Measurements from ENCODE around the gene PDPK1.

The PDPK1 gene

GRCh38 chr16:2492292-2492691 is 45.5 kb upstream of the PDPK1 start:
- no peaks in the 10 kb centered on the region for H3K9me2 ChIP-seq (replicated peaks; ENCODE audit: low read depth, low read length)
- TF ChIP-seq CTCF (conservative IDR thresholded peaks at IDR 0.05; ENCODE audit: low read length) (no peak), EZH2phosphoT487 (IDR thresholded peaks at IDR 0.05; ENCODE audit: borderline replicate concordance) (no peak)
- H3K4me2 ChIP-seq (ENCODE audit: low read depth, low read length, poor library complexity, severe bottlenecking): no peak overlapping the region
- no peaks in the 10 kb centered on the region; the same call in 1 of the 2 replicates for H3K36me3 ChIP-seq (ENCODE audit: insufficient read depth, low read length)
- H3K9ac ChIP-seq (ENCODE audit: low read depth, low read length, poor library complexity, severe bottlenecking): no peak overlapping the region
- no peaks in the 10 kb centered on the region for H3K9me3 ChIP-seq (ENCODE audit: insufficient read depth, low read depth, low read length)
- H3K4me3 ChIP-seq (ENCODE audit: low read length, poor library complexity, severe bottlenecking): no peak overlapping the region
- no peaks in the 10 kb centered on the region for H3F3A ChIP-seq (ENCODE audit: low read depth)
- no peaks in the 10 kb centered on the region for H3K27me3 ChIP-seq (ENCODE audit: insufficient read depth, low read length, poor library complexity, severe bottlenecking)
- peaks cover 3% of the 10 kb centered on the region for H4K20me1 ChIP-seq (ENCODE audit: insufficient read depth, low read length, poor library complexity, severe bottlenecking)
- peaks cover 5% of the 10 kb centered on the region; the same call in 1 of the 2 replicates for H3K79me2 ChIP-seq (ENCODE audit: insufficient read depth, low read length)
- H3K4me1 ChIP-seq (ENCODE audit: insufficient read depth, low read length, poor library complexity, severe bottlenecking): no peaks in the 10 kb centered on the region
- H2AFZ ChIP-seq (ENCODE audit: low read length): no peak overlapping the region

- no peaks in the 10 kb centered on the region for H3F3A ChIP-seq (ENCODE audit: low read depth)
- no peak overlapping the region for H3K9ac ChIP-seq (ENCODE audit: low read depth, low read length, poor library complexity, severe bottlenecking)
- no peaks in the 10 kb centered on the region for H3K9me2 ChIP-seq (replicated peaks; ENCODE audit: low read depth, low read length)
- H3K27me3 ChIP-seq (ENCODE audit: insufficient read depth, low read length, poor library complexity, severe bottlenecking): no peaks in the 10 kb centered on the region
- H3K4me2 ChIP-seq (ENCODE audit: low read depth, low read length, poor library complexity, severe bottlenecking): no peak overlapping the region
- H3K79me2 ChIP-seq (ENCODE audit: insufficient read depth, low read length): peaks cover 5% of the 10 kb centered on the region; the same call in 1 of the 2 replicates
- no peak for TF ChIP-seq EZH2phosphoT487 (IDR thresholded peaks at IDR 0.05; ENCODE audit: borderline replicate concordance)
- no peak for TF ChIP-seq CTCF (conservative IDR thresholded peaks at IDR 0.05; ENCODE audit: low read length)
- H3K36me3 ChIP-seq (ENCODE audit: insufficient read depth, low read length): no peaks in the 10 kb centered on the region; the same call in 1 of the 2 replicates
- no peak overlapping the region for H3K4me3 ChIP-seq (ENCODE audit: low read length, poor library complexity, severe bottlenecking)
- no peaks in the 10 kb centered on the region for H3K9me3 ChIP-seq (ENCODE audit: insufficient read depth, low read depth, low read length)
- no peaks in the 10 kb centered on the region for H4K20me1 ChIP-seq (ENCODE audit: insufficient read depth, low read length, poor library complexity, severe bottlenecking)
- no peaks in the 10 kb centered on the region for H3K4me1 ChIP-seq (ENCODE audit: insufficient read depth, low read length, poor library complexity, severe bottlenecking)
- H2AFZ ChIP-seq (ENCODE audit: low read length): no peak overlapping the region
These were observed 44.2 kb upstream of the PDPK1 start for GRCh38 chr16:2493605-2494004.

GRCh38 chr16:2494616-2495015 is 43.2 kb upstream of the PDPK1 start:
- Histone ChIP-seq H3K9me3 (ENCODE audit: insufficient read depth, low read depth, low read length) (no peaks in the 10 kb centered on the region), H3K9me2 (replicated peaks; ENCODE audit: low read depth, low read length) (no peaks in the 10 kb centered on the region), H4K20me1 (ENCODE audit: insufficient read depth, low read length, poor library complexity, severe bottlenecking) (no peaks in the 10 kb centered on the region), H3K36me3 (ENCODE audit: insufficient read depth, low read length) (no peaks in the 10 kb centered on the region; the same call in 1 of the 2 replicates), H3K4me2 (ENCODE audit: low read depth, low read length, poor library complexity, severe bottlenecking) (no peak overlapping the region), H3K4me3 (ENCODE audit: low read length, poor library complexity, severe bottlenecking) (no peak overlapping the region), H3K79me2 (ENCODE audit: insufficient read depth, low read length) (peaks cover 3% of the 10 kb centered on the region; the same call in 1 of the 2 replicates), H3K9ac (ENCODE audit: low read depth, low read length, poor library complexity, severe bottlenecking) (no peak overlapping the region), H3F3A (ENCODE audit: low read depth) (no peaks in the 10 kb centered on the region), H2AFZ (ENCODE audit: low read length) (no peak overlapping the region), H3K27me3 (ENCODE audit: insufficient read depth, low read length, poor library complexity, severe bottlenecking) (no peaks in the 10 kb centered on the region), H3K4me1 (ENCODE audit: insufficient read depth, low read length, poor library complexity, severe bottlenecking) (no peaks in the 10 kb centered on the region)
- TF ChIP-seq CTCF (conservative IDR thresholded peaks at IDR 0.05; ENCODE audit: low read length) (no peak), EZH2phosphoT487 (IDR thresholded peaks at IDR 0.05; ENCODE audit: borderline replicate concordance) (no peak)

Data from Loucy (cell line).